A549 (cell line): Measurements from ENCODE around the gene SELPLG. TPM values are rescaled to one million over a fixed set of nuclear protein-coding genes. Genes with fewer than 3 reads are reported as not detected.
A peak's percentile ranks its signal among the peaks of the same experiment; 100 is the strongest.
"Not testable (repeated sequence)": the region's sequence is repeated elsewhere in the genome, so short reads cannot be mapped to it uniquely, and the experiment has no call there.

Experiments
- ATAC-seq, 2 experiments: fragments of 200-7000 bp in 1 of 2; fragments of >200 bp in 1 of 2; cut with Nextera tagmentation in 1 of 2; cut with Tn5 transposase in 1 of 2; 3 replicates each; pipeline versions ENCODE4 v1.8.0 to v1.9.1; 2018 to 2020; ENCODE audit warnings: mild to moderate bottlenecking in 1 of 2, moderate library complexity in 1 of 2
- CTCF ChIA-PET: fragments of 300-600 bp; sonication (Branson Sonifier 250); formaldehyde crosslinking; extraction: SDS; loops from one replicate; lab custom pipeline; 2021; ENCODE audit warnings: antibody characterized with exemption, inconsistent platforms; lab: Yijun Ruan, JAX
- POLR2A ChIA-PET: fragments of 350-600 bp; formaldehyde crosslinking; extraction: SDS; loops from one replicate; lab custom pipeline; 2021; ENCODE audit warnings: antibody characterized with exemption, inconsistent platforms; lab: Yijun Ruan, JAX
- DNase-seq, 2 experiments: peaks; one replicate each; pipeline versions ENCODE4 v3.0.0 to v3.0.0-alpha.2; 2011 to 2016; ENCODE audit warnings: low read depth in 1 of 2, low spot score in 1 of 2
- FAIRE-seq: peaks from 2 replicates; lab custom pipeline; 2011; peaks lifted over from hg19 to GRCh38; lab: Jason Lieb, UNC
- H3K27ac ChIP-seq, 2 experiments: fragments of >200 bp; sonication (Bioruptor Twin); formaldehyde crosslinking; 3 replicates each; pipeline ENCODE4 v1.5.1; 2016 to 2017
- H3K4me1 ChIP-seq: fragments of >200 bp; sonication (Bioruptor Twin); formaldehyde crosslinking; 3 replicates; pipeline ENCODE4 v1.6.1; 2016
- H3K4me2 ChIP-seq: fragments of >200 bp; sonication (Bioruptor Twin); formaldehyde crosslinking; 3 replicates; pipeline ENCODE4 v1.6.1; 2016
- H3K4me3 ChIP-seq: fragments of >200 bp; sonication (Bioruptor Twin); formaldehyde crosslinking; 3 replicates; pipeline ENCODE4 v1.5.1; 2016
- H3K9me3 ChIP-seq: fragments of >200 bp; sonication (Bioruptor Twin); formaldehyde crosslinking; 3 replicates; pipeline ENCODE4 v1.6.1; 2016
- BHLHE40 ChIP-seq: IDR thresholded peaks from 2 replicates; pipeline ENCODE4 v1.6.1; 2012; ENCODE audit warnings: low read depth, low read length, inconsistent platforms
- CBX2 ChIP-seq: fragments of 200-600 bp; sonication (generic); IDR thresholded peaks from 2 replicates; pipeline ENCODE4 v1.6.1; 2016; ENCODE audit warnings: low read depth, mild to moderate bottlenecking, borderline replicate concordance
- CBX8 ChIP-seq: fragments of 200-600 bp; sonication (generic); IDR thresholded peaks from 2 replicates; pipeline ENCODE4 v1.6.1; 2016
- CHD4 ChIP-seq: fragments of 200-600 bp; sonication (generic); IDR thresholded peaks from 2 replicates; pipeline ENCODE4 v1.6.1; 2016; ENCODE audit warnings: antibody characterized with exemption, mild to moderate bottlenecking, borderline replicate concordance
- EHMT2 ChIP-seq: fragments of 200-600 bp; sonication (generic); IDR thresholded peaks from 2 replicates; pipeline ENCODE4 v1.6.1; 2016; ENCODE audit warnings: antibody characterized with exemption, low read depth, mild to moderate bottlenecking, moderate library complexity
- FOSB ChIP-seq: fragments of 250-450 bp; sonication (Bioruptor Pico); IDR thresholded peaks from 2 replicates; pipeline ENCODE4 v1.5.0; 2020; ENCODE audit warnings: mild to moderate bottlenecking, moderate library complexity
- FOSL2 ChIP-seq, 2 experiments: fragments of 450-650 bp in 1 of 2; fragments of >200 bp in 1 of 2; sonication (Bioruptor Twin) in 1 of 2; formaldehyde crosslinking; IDR thresholded peaks; 2 replicates each; pipeline versions ENCODE4 v1.5.0 to v1.6.1; 2016 to 2020; ENCODE audit warnings: mild to moderate bottlenecking in 1 of 2, moderate library complexity in 1 of 2
- FOXS1 ChIP-seq: fragments of 250-450 bp; sonication (Bioruptor Pico); IDR thresholded peaks from 2 replicates; pipeline ENCODE4 v1.5.0; 2020; ENCODE audit warnings: mild to moderate bottlenecking, moderate library complexity
- HEYL ChIP-seq: fragments of 250-450 bp; sonication (Bioruptor Pico); IDR thresholded peaks from 2 replicates; pipeline ENCODE4 v1.8.0; 2021; ENCODE audit warnings: mild to moderate bottlenecking, moderate library complexity
- HOXA7 ChIP-seq: fragments of 250-450 bp; sonication (Bioruptor Pico); IDR thresholded peaks from 2 replicates; pipeline ENCODE4 v1.5.0; 2020; ENCODE audit warnings: mild to moderate bottlenecking, moderate library complexity
- HOXB5 ChIP-seq: fragments of 250-450 bp; sonication (Bioruptor Pico); IDR thresholded peaks from 2 replicates; pipeline ENCODE4 v1.5.0; 2020; ENCODE audit warnings: mild to moderate bottlenecking, moderate library complexity
- KDM1A ChIP-seq: fragments of 200-600 bp; sonication (generic); IDR thresholded peaks from 2 replicates; pipeline ENCODE4 v1.6.1; 2016; ENCODE audit warnings: low read depth, mild to moderate bottlenecking
- MAFK ChIP-seq: fragments of 450-650 bp; IDR thresholded peaks from 2 replicates; pipeline ENCODE4 v1.6.1; 2014; ENCODE audit not compliant: partially characterized antibody
- NFE2L2 ChIP-seq: fragments of 150-350 bp; conservative IDR thresholded peaks from 2 replicates; pipeline ENCODE4 v1.6.1; 2014; ENCODE audit warnings: low read length
- TFCP2L1 ChIP-seq: fragments of 250-450 bp; sonication (Bioruptor Pico); IDR thresholded peaks from 2 replicates; pipeline ENCODE4 v1.5.0; 2021; ENCODE audit warnings: mild to moderate bottlenecking
- TP53 ChIP-seq: fragments of 250-450 bp; sonication (Bioruptor Pico); IDR thresholded peaks from 2 replicates; pipeline ENCODE4 v1.5.0; 2021; ENCODE audit warnings: mild to moderate bottlenecking, moderate library complexity
- ZSCAN20 ChIP-seq: fragments of 250-450 bp; sonication (Bioruptor Pico); IDR thresholded peaks from 2 replicates; pipeline ENCODE4 v1.8.0; 2022; ENCODE audit warnings: mild to moderate bottlenecking, moderate library complexity
- WGBS: methylation state at CpG from one replicate; pipeline ENCODE4 v1.1.6; 2017; ENCODE audit errors: missing lambda C conversion rate; 5-methylcytosine and 5-hydroxymethylcytosine counted together
- polyA plus RNA-seq, 4 experiments: library from polyadenylated mRNA; depleted of rRNA in 3 of 4; stranded (reverse); fragments of >200 nt; fragmentation: RNase III in 1 of 4; extraction: RNeasy Plus Mini Kit Qiagen cat#74134 plus additional on column Dnase treatment in 1 of 4; gene quantifications; 2 replicates in 3 of 4; 3 replicates in 1 of 4; pipeline ENCODE4 v1.2.3, GENCODE V29; 2011 to 2017
- TF ChIP-seq, protein P1 (sequence below): fragments of >200 bp; sonication (Bioruptor Twin); formaldehyde crosslinking; IDR thresholded peaks from 2 replicates; pipeline ENCODE4 v1.6.1; 2016
- TF ChIP-seq, protein P2 (sequence below): IDR thresholded peaks from 2 replicates; pipeline ENCODE4 v1.6.1; 2012; ENCODE audit warnings: low read depth, borderline replicate concordance
- TF ChIP-seq, protein P3 (sequence below): fragments of 450-650 bp; IDR thresholded peaks from 2 replicates; pipeline ENCODE4 v1.6.1; 2014; ENCODE audit warnings: antibody characterized with exemption
- TF ChIP-seq, protein P4 (sequence below): fragments of 150-350 bp; IDR thresholded peaks from 2 replicates; pipeline ENCODE4 v1.6.1; 2014; ENCODE audit warnings: low read depth, mild to moderate bottlenecking, low read length
- TF ChIP-seq, protein P5 (sequence below): fragments of 250-450 bp; sonication (Bioruptor Pico); IDR thresholded peaks from 2 replicates; pipeline ENCODE4 v1.5.0; 2021; ENCODE audit warnings: mild to moderate bottlenecking, moderate library complexity, borderline replicate concordance

Gene SELPLG
- polyA plus RNA-seq, 2 of the 4 experiments (the other 2 are of a cell fraction) = 0.17 to 0.67 TPM

DNA sequence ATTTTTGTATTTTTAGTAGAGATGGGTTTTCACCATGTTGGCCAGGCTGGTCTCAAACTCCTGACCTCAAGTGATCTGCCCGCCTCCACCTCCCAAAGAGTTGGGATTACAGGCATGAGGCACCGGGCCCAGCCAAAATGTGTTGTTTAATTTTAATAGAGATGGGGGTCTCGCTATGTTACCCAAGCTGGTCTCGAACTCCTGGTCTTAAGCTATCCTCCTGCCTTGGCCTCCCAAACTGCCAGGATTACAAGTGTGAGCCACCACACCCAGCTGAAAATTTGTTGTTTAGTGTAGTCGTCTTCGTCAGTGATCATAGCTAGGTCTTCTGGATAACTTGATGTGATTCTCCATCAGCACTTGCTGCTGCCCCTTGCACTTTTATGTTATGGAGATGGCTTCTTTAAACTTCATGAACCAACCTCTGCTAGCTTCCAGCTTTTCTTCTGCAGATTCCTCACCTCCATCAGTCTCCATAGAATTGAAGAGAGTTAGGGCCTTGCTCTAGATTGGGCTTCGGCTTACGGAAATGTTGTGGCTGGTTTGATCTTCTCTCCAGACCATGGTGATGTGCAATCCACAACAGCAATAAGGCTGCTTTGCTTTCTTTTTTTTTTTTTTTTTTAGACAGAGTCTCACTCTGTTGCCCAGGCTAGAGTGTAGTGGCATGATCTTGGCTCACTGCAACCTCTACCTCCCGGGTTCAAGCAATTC, 58.3 kb downstream of the SELPLG start:
- DNase-seq (no peak), FAIRE-seq (no peak), ATAC-seq (no peak)
- Histone ChIP-seq H3K27ac (no peak overlapping the region), H3K4me1 (no peaks in the 10 kb centered on the region), H3K4me3 (no peak overlapping the region), H3K9me3 (no peaks in the 10 kb centered on the region), H3K4me2 (no peak overlapping the region)
- WGBS = 84% methylated on average over 9 of the region's 9 CpGs
- TF ChIP-seq HEYL (CRISPR knock-in tag) (no peak), CHD4 (no peak), ZSCAN20 (no peak), NFE2L2 (no peak), FOSL2 (IDR thresholded peaks at IDR 0.05) (no peak), FOSL2 (CRISPR knock-in tag; IDR thresholded peaks at IDR 0.05) (no peak), CBX2 (no peak), EHMT2 (no peak), FOSB (CRISPR knock-in tag) (no peak), TP53 (no peak), BHLHE40 (no peak), FOXS1 (CRISPR knock-in tag) (no peak), HOXA7 (CRISPR knock-in tag) (no peak), TFCP2L1 (no peak), CBX8 (no peak), HOXB5 (CRISPR knock-in tag) (no peak), KDM1A (no peak)
- TF ChIP-seq, protein P1, sequence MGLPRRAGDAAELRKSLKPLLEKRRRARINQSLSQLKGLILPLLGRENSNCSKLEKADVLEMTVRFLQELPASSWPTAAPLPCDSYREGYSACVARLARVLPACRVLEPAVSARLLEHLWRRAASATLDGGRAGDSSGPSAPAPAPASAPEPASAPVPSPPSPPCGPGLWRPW = no peak
- TF ChIP-seq, protein P2, sequence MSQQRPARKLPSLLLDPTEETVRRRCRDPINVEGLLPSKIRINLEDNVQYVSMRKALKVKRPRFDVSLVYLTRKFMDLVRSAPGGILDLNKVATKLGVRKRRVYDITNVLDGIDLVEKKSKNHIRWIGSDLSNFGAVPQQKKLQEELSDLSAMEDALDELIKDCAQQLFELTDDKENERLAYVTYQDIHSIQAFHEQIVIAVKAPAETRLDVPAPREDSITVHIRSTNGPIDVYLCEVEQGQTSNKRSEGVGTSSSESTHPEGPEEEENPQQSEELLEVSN = no peak
- TF ChIP-seq, protein P3, sequence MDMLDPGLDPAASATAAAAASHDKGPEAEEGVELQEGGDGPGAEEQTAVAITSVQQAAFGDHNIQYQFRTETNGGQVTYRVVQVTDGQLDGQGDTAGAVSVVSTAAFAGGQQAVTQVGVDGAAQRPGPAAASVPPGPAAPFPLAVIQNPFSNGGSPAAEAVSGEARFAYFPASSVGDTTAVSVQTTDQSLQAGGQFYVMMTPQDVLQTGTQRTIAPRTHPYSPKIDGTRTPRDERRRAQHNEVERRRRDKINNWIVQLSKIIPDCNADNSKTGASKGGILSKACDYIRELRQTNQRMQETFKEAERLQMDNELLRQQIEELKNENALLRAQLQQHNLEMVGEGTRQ = no peak
- TF ChIP-seq, protein P4, sequence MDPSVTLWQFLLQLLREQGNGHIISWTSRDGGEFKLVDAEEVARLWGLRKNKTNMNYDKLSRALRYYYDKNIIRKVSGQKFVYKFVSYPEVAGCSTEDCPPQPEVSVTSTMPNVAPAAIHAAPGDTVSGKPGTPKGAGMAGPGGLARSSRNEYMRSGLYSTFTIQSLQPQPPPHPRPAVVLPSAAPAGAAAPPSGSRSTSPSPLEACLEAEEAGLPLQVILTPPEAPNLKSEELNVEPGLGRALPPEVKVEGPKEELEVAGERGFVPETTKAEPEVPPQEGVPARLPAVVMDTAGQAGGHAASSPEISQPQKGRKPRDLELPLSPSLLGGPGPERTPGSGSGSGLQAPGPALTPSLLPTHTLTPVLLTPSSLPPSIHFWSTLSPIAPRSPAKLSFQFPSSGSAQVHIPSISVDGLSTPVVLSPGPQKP = no peak
- CTCF ChIA-PET = interaction anchor here (2.2 to 22.8 kb wide), 2 partner anchors 11 to 38 kb away, joined by 8 to 533 read pairs; no protein-coding TSS in a partner anchor
- POLR2A ChIA-PET = no interaction called here

DNA sequence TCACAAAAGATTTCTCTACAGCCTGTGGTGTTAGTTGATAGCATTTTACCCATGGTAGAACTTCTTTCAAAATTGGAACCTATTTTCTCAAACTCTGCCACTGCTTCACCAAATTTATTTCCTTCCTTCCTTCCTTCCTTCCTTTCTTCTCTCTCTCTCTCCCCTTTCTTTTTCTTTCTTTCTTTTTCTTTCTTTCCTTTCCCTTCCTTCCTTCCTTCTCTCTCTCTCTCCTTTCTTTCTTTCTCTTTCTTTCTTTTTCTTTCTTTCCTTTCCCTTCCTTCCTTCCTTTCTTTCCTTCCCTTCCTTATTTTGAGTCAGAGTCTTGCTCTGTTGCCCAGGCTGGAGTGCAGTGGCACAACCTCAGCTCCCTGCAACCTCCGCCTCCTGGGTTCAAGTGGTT, 59.4 kb downstream of the SELPLG start:
- POLR2A ChIA-PET = not testable (repeated sequence)

DNA sequence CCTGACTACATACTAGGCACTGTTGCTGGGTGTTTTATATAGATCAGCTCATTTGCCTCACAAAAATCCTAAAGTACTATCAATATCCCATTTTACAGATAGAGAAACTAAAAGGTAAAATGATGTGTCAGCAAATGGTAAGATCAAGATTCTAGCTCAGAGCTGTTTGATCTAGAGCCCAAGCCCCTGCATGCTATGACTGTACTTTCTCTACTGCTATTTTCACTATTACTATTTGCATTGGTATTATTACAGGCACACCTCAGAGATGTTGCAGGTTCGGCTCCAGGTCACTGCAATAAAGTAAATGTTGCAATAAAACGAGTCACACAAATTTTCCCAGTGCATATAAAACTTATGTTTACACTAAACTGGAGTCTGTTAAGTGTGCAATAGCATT, 60.4 kb downstream of the SELPLG start:
- ChIA-PET CTCF (interaction anchor here (1.0 to 22.8 kb wide), 4 partner anchors 9 to 520 kb away, joined by 4 to 533 read pairs (median 4); partner anchors contain the start of gene ALKBH2), POLR2A (no interaction called here)
- ATAC-seq (no peak), DNase-seq (no peak), FAIRE-seq (no peak)
- H3K4me3 ChIP-seq = no peak overlapping the region
- H3K4me2 ChIP-seq = no peak overlapping the region
- TF ChIP-seq MAFK = peak; percentile 97
- TF ChIP-seq HOXA7 (CRISPR knock-in tag) = no peak
- TF ChIP-seq, protein P5, sequence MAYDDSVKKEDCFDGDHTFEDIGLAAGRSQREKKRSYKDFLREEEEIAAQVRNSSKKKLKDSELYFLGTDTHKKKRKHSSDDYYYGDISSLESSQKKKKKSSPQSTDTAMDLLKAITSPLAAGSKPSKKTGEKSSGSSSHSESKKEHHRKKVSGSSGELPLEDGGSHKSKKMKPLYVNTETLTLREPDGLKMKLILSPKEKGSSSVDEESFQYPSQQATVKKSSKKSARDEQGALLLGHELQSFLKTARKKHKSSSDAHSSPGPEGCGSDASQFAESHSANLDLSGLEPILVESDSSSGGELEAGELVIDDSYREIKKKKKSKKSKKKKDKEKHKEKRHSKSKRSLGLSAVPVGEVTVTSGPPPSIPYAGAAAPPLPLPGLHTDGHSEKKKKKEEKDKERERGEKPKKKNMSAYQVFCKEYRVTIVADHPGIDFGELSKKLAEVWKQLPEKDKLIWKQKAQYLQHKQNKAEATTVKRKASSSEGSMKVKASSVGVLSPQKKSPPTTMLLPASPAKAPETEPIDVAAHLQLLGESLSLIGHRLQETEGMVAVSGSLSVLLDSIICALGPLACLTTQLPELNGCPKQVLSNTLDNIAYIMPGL (CRISPR knock-in tag) = no peak
- H3K27ac ChIP-seq = no peak overlapping the region
- H3K9me3 ChIP-seq = no peaks in the 10 kb centered on the region
- no peaks in the 10 kb centered on the region for H3K4me1 ChIP-seq
- WGBS = 8% methylated on average over 2 of the region's 2 CpGs

More for the DNA sequence above, 59.4 kb downstream of the SELPLG start:
- not testable (repeated sequence) for ATAC-seq, H3K4me2 ChIP-seq, H3K4me3 ChIP-seq, FAIRE-seq, H3K9me3 ChIP-seq, DNase-seq, H3K27ac ChIP-seq, H3K4me1 ChIP-seq
- 86% methylated on average over 1 of the region's 1 CpG for WGBS
- CTCF ChIA-PET = interaction anchor here (2.2 to 22.8 kb wide), 2 partner anchors 10 to 39 kb away, joined by 8 to 533 read pairs; no protein-coding TSS in a partner anchor
